ENCODE results near the gene ZNF20.

DNA sequence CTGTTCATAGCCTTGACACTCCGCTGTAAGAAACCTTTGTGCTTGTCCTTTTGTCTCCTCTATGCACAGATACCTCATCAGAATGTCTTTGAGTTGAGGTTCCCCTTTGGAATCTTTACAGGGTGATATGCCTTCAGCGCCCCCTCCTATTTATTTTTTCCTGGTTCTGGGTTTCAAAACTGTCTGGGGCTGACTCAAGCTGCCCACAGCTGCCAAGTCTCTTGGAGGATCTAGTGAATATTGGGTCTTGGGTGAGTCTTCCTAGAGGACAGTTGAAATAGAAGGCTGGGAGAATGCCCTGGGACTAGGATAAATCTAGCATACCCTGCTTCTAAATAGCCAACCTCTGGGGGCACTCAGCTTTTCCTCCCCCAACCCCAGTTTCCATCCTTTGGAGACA is 23.7 kb upstream of the ZNF20 start:
- TF ChIP-seq, protein P1, sequence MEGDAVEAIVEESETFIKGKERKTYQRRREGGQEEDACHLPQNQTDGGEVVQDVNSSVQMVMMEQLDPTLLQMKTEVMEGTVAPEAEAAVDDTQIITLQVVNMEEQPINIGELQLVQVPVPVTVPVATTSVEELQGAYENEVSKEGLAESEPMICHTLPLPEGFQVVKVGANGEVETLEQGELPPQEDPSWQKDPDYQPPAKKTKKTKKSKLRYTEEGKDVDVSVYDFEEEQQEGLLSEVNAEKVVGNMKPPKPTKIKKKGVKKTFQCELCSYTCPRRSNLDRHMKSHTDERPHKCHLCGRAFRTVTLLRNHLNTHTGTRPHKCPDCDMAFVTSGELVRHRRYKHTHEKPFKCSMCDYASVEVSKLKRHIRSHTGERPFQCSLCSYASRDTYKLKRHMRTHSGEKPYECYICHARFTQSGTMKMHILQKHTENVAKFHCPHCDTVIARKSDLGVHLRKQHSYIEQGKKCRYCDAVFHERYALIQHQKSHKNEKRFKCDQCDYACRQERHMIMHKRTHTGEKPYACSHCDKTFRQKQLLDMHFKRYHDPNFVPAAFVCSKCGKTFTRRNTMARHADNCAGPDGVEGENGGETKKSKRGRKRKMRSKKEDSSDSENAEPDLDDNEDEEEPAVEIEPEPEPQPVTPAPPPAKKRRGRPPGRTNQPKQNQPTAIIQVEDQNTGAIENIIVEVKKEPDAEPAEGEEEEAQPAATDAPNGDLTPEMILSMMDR (IDR thresholded peaks at IDR 0.05), result no peak
- TF ChIP-seq POLR2A (IDR thresholded peaks at IDR 0.05), result no peak
